CD8-positive, alpha-beta memory T cell (primary cell): Measurements from ENCODE around the gene ICA1. TPM values are rescaled to one million over a fixed set of nuclear protein-coding genes. Genes with fewer than 3 reads are reported as not detected.

ENCODE experiments used
- CTCF ChIA-PET: fragments of 350-600 bp; sonication (Branson Sonifier 250); formaldehyde crosslinking; loops from one replicate; lab custom pipeline; 2021; ENCODE audit warnings: antibody characterized with exemption; lab: Charles Lee
- POLR2A ChIA-PET: fragments of 350-600 bp; sonication (Branson Sonifier 250); formaldehyde crosslinking; loops from one replicate; lab custom pipeline; 2021; ENCODE audit warnings: antibody characterized with exemption; lab: Charles Lee
- DNase-seq, 5 donors: peaks; one replicate each; pipeline versions ENCODE4 v3.0.0 to v3.0.0-alpha.2; 2020 to 2022; ENCODE audit warnings: mixed read lengths in 1 of 5
- H3K27ac ChIP-seq: one replicate; pipeline ENCODE4 v1.7.0; 2013; ENCODE audit warnings: low read depth, mild to moderate bottlenecking, low read length, moderate library complexity
- H3K27me3 ChIP-seq: 2 replicates; pipeline ENCODE4 v1.7.0; 2013; ENCODE audit warnings: low read length, mild to moderate bottlenecking; ENCODE audit not compliant: insufficient read depth, poor library complexity, severe bottlenecking
- H3K36me3 ChIP-seq: 2 replicates; pipeline ENCODE4 v1.7.0; 2013; ENCODE audit warnings: mild to moderate bottlenecking, low read length, moderate library complexity; ENCODE audit not compliant: insufficient read depth
- H3K4me1 ChIP-seq: 2 replicates; pipeline ENCODE4 v1.7.0; 2013; ENCODE audit warnings: mild to moderate bottlenecking, low read length, moderate library complexity; ENCODE audit not compliant: insufficient read depth
- H3K4me3 ChIP-seq: 2 replicates; pipeline ENCODE4 v1.7.0; 2013; ENCODE audit warnings: mild to moderate bottlenecking, low read length
- H3K9me3 ChIP-seq: 2 replicates; pipeline ENCODE4 v1.7.0; 2013; ENCODE audit warnings: mild to moderate bottlenecking, low read length
- H3K27ac Mint-ChIP-seq, 8 donors: one replicate each; pipeline ENCODE4 v1.8.0; 2020 to 2021; ENCODE audit warnings: mixed read lengths in 8 of 8, mild to moderate bottlenecking in 6 of 8, inconsistent platforms in 3 of 8, moderate library complexity in 3 of 8
- H3K27me3 Mint-ChIP-seq, 2 donors: one replicate each; pipeline ENCODE4 v1.8.0; 2020 to 2021; ENCODE audit warnings: mixed read lengths in 2 of 2, mild to moderate bottlenecking in 1 of 2, moderate library complexity in 1 of 2
- H3K36me3 Mint-ChIP-seq, 3 donors: one replicate each; pipeline ENCODE4 v1.8.0; 2020 to 2021; ENCODE audit warnings: mixed read lengths in 3 of 3, inconsistent platforms in 1 of 3, mild to moderate bottlenecking in 1 of 3
- H3K4me1 Mint-ChIP-seq, 3 donors: one replicate each; pipeline ENCODE4 v1.8.0; 2020 to 2021; ENCODE audit warnings: mixed read lengths in 3 of 3, inconsistent platforms in 1 of 3, mild to moderate bottlenecking in 1 of 3
- H3K4me3 Mint-ChIP-seq, 7 donors: one replicate each; pipeline ENCODE4 v1.8.0; 2020 to 2021; ENCODE audit warnings: mixed read lengths in 7 of 7, mild to moderate bottlenecking in 6 of 7, moderate library complexity in 4 of 7, inconsistent platforms in 2 of 7
- H3K9me3 Mint-ChIP-seq, 5 donors: one replicate each; pipeline ENCODE4 v1.8.0; 2020 to 2022; ENCODE audit warnings: mixed read lengths in 5 of 5, mild to moderate bottlenecking in 3 of 5, moderate library complexity in 2 of 5, inconsistent platforms in 1 of 5
- polyA plus RNA-seq: library from polyadenylated mRNA; unstranded; fragments of 300-500 nt; fragmentation: Illumina TruSeq; gene quantifications from one replicate; pipeline ENCODE4 v1.2.3, GENCODE V29; 2021
- total RNA-seq, 2 experiments: library from RNA; stranded (reverse); gene quantifications; one replicate each; pipeline ENCODE4 v1.2.3, GENCODE V29; 2021

Gene ICA1
- total and polyA plus RNA-seq, 3 experiments from 2014 or later = 0.33 to 3.3 (median 0.46) TPM

GRCh38 chr7:8210845-8211724, 50.9 kb downstream of the ICA1 start:
- H3K36me3 Mint-ChIP-seq = no peaks in the 10 kb centered on the region
- POLR2A ChIA-PET = no interaction called here
- no peaks in the 10 kb centered on the region for H3K36me3 ChIP-seq

DNA sequence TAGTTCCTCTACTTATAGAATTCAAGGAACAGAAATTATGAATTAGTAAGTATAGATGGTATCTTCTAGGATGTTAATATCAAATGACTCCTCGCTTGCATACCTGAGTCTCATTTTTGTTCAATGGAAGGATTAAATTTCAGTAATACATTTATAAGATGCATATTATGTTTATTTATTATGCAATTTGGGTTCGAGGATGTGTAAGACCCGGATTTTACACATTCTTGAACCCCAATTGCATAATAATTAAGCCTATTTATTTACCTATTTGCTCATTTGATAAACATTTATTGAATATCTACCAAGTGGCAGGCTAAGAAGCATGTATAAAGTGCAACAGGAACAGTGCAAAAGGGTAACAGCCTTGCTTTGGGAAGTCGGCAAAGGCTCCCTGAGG, 52.6 kb downstream of the ICA1 start:
- H3K36me3 Mint-ChIP-seq = no peaks in the 10 kb centered on the region
- H3K9me3 ChIP-seq = no peaks in the 10 kb centered on the region
- H3K4me1 Mint-ChIP-seq = peaks cover 0 to 1% (median 0%) of the 10 kb centered on the region in 3 donors
- no peaks in the 10 kb centered on the region for H3K27me3 Mint-ChIP-seq
- DNase-seq = no peak
- no peak overlapping the region for H3K4me3 ChIP-seq
- no peak overlapping the region for H3K4me3 Mint-ChIP-seq
- H3K27me3 ChIP-seq = no peaks in the 10 kb centered on the region
- CTCF ChIA-PET = interaction anchor here (1.4 to 2.4 kb wide), 2 partner anchors 8 to 528 kb away, joined by 5 to 6 read pairs; no protein-coding TSS in a partner anchor
- no peaks in the 10 kb centered on the region for H3K4me1 ChIP-seq
- POLR2A ChIA-PET = no interaction called here
- H3K9me3 Mint-ChIP-seq = no peaks in the 10 kb centered on the region
- no peak overlapping the region for H3K27ac Mint-ChIP-seq
- H3K36me3 ChIP-seq = no peaks in the 10 kb centered on the region
- H3K27ac ChIP-seq = no peak overlapping the region

More at GRCh38 chr7:8210845-8211724, 50.9 kb downstream of the ICA1 start:
- no peaks in the 10 kb centered on the region for H3K4me1 ChIP-seq
- H3K27me3 ChIP-seq = no peaks in the 10 kb centered on the region
- DNase-seq = no peak
- no peaks in the 10 kb centered on the region for H3K9me3 ChIP-seq
- CTCF ChIA-PET = no interaction called here
- H3K9me3 Mint-ChIP-seq = no peaks in the 10 kb centered on the region
- H3K27ac ChIP-seq = no peak overlapping the region
- peaks cover 0 to under 1% (median 0%) of the 10 kb centered on the region in 3 donors for H3K4me1 Mint-ChIP-seq
- no peak overlapping the region for H3K4me3 ChIP-seq
- H3K27ac Mint-ChIP-seq = no peak overlapping the region
- H3K4me3 Mint-ChIP-seq = no peak overlapping the region
- H3K27me3 Mint-ChIP-seq = no peaks in the 10 kb centered on the region

- Mint-ChIP-seq H3K4me3 (no peak overlapping the region), H3K27me3 (no peaks in the 10 kb centered on the region), H3K4me1 (peaks cover 0 to 1% (median 0%) of the 10 kb centered on the region in 3 donors), H3K36me3 (no peaks in the 10 kb centered on the region), H3K27ac (no peak overlapping the region), H3K9me3 (no peaks in the 10 kb centered on the region)
- Histone ChIP-seq H3K27me3 (no peaks in the 10 kb centered on the region), H3K9me3 (no peaks in the 10 kb centered on the region), H3K36me3 (no peaks in the 10 kb centered on the region), H3K4me1 (no peaks in the 10 kb centered on the region), H3K27ac (no peak overlapping the region), H3K4me3 (no peak overlapping the region)
- DNase-seq = no peak
- ChIA-PET CTCF (interaction anchor here (1.4 to 2.4 kb wide), 2 partner anchors 9 to 528 kb away, joined by 5 to 6 read pairs; no protein-coding TSS in a partner anchor), POLR2A (no interaction called here)
Measured at GRCh38 chr7:8208816-8209215, 53.2 kb downstream of the ICA1 start.

DNA sequence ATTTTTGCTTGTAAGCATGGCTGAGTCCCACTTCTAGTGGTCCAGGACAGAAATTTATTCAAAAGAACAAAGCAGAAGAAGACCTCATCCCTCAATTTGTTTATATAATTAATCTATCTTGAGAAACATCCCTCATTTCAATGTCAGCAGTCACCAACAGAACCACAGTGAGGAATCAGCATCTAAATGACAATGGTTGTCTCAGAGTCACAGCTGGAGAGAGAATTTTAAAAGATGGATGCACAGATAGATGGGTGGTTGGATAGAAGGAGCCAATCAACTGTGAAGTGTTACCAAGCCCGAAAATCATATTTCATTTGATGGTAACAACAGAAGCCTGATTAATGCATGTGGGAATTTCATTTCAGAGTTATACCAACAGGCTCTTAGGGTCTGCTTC, 55.0 kb downstream of the ICA1 start:
- no peaks in the 10 kb centered on the region for H3K9me3 ChIP-seq
- Mint-ChIP-seq H3K9me3 (no peaks in the 10 kb centered on the region), H3K36me3 (no peaks in the 10 kb centered on the region), H3K4me3 (no peak overlapping the region), H3K27me3 (no peaks in the 10 kb centered on the region), H3K4me1 (peaks cover 3 to 5% (median 4%) of the 10 kb centered on the region in 3 donors), H3K27ac (no peak overlapping the region)
- POLR2A ChIA-PET = no interaction called here
- no peak for DNase-seq
- H3K4me1 ChIP-seq = no peaks in the 10 kb centered on the region
- no peaks in the 10 kb centered on the region for H3K27me3 ChIP-seq
- no peaks in the 10 kb centered on the region for H3K36me3 ChIP-seq
- CTCF ChIA-PET = interaction anchor here (0.6 kb wide), 1 partner anchor 429 kb away, joined by 3 read pairs; no protein-coding TSS in a partner anchor
- H3K27ac ChIP-seq = no peak overlapping the region
- H3K4me3 ChIP-seq = no peak overlapping the region

DNA sequence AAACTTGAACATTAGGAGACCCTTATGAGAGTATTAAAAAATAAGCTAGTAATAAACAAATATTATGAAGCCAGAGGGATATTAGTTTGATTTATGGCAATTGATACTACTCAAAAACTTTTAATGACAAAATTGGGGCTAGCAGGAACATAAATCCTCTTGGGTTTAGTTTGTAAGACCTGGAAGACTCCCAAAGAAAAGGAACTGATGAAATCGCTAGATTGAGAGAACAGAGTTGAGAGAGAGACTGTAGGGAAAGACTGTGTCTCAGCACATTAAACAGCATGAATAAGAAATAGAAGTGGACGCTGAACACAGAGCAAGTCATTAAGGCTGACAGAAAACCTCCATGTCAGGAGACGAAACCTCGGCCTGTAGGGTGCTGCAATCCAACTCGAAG, 56.4 kb downstream of the ICA1 start:
- Histone ChIP-seq H3K4me1 (no peaks in the 10 kb centered on the region), H3K27me3 (no peaks in the 10 kb centered on the region), H3K27ac (no peak overlapping the region), H3K9me3 (no peaks in the 10 kb centered on the region), H3K36me3 (no peaks in the 10 kb centered on the region), H3K4me3 (no peak overlapping the region)
- no peaks in the 10 kb centered on the region for H3K27me3 Mint-ChIP-seq
- ChIA-PET POLR2A (no interaction called here), CTCF (interaction anchor here (1.1 kb wide), 1 partner anchor 9 kb away, joined by 3 read pairs; no protein-coding TSS in a partner anchor)
- H3K4me1 Mint-ChIP-seq = peaks cover 6 to 11% (median 7%) of the 10 kb centered on the region in 3 donors
- H3K36me3 Mint-ChIP-seq = no peaks in the 10 kb centered on the region
- H3K4me3 Mint-ChIP-seq = no peak overlapping the region
- no peaks in the 10 kb centered on the region for H3K9me3 Mint-ChIP-seq
- H3K27ac Mint-ChIP-seq = no peak overlapping the region
- no peak for DNase-seq

DNA sequence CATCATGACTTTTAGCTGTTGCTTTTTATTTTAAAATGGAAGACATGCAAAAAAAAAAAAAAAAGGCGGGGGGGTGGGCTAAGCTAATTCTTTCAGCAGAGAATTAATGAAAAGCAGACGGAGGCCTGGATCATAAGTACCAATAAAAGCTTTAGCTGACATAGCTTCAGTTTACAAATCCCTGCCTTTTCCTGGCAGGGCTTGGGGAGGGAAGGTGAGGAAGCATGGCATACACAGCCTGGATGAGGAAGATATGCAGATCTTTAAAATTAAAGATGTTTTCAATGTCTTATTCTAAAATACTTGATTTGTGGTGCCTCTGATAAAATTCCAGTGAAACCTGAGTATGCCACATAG, 57.0 kb downstream of the ICA1 start:
- no peak overlapping the region for H3K27ac Mint-ChIP-seq
- Histone ChIP-seq H3K4me1 (no peaks in the 10 kb centered on the region), H3K4me3 (no peak overlapping the region), H3K9me3 (no peaks in the 10 kb centered on the region), H3K27me3 (no peaks in the 10 kb centered on the region), H3K36me3 (no peaks in the 10 kb centered on the region), H3K27ac (no peak overlapping the region)
- no peak overlapping the region for H3K4me3 Mint-ChIP-seq
- CTCF ChIA-PET = no interaction called here
- H3K4me1 Mint-ChIP-seq = peaks cover 6 to 13% (median 7%) of the 10 kb centered on the region in 3 donors
- POLR2A ChIA-PET = no interaction called here
- H3K36me3 Mint-ChIP-seq = no peaks in the 10 kb centered on the region
- H3K27me3 Mint-ChIP-seq = no peaks in the 10 kb centered on the region
- H3K9me3 Mint-ChIP-seq = no peaks in the 10 kb centered on the region
- DNase-seq = no peak

DNA sequence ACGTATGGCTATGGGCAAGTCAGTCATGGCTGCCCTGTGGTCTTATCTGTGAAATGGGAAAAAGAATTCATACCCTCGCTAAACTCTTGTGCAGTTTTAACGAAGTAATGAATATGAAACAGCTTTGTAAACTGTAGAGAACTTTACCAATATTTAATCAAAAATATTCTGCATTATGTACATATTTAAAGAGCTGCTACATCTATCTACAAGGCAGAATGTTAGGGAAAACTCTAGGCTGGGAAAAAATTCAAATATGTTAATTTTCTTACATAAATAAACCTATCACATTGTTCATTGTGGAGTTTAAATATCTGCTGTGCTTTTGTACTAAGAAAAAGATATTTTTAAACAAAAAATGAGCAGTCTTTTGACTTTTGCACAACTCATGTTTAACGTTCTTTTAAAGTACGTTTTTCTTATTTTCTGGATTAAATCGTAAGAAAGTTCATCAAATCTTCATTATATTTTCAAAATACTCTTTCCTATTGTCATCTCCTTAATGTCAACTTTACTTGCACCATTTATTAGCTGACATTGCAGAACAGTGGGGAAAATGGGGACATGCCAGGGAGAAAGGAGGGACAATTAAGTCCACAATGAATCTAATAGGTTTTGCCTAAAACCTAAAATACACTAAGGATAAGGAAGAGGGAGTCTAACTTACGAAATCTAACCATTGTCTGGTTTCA, 57.5 kb downstream of the ICA1 start:
- Mint-ChIP-seq H3K36me3 (no peaks in the 10 kb centered on the region), H3K9me3 (no peaks in the 10 kb centered on the region), H3K27ac (no peak overlapping the region), H3K27me3 (no peaks in the 10 kb centered on the region), H3K4me3 (no peak overlapping the region), H3K4me1 (peaks cover 6 to 13% (median 7%) of the 10 kb centered on the region in 3 donors)
- H3K36me3 ChIP-seq = no peaks in the 10 kb centered on the region
- no peaks in the 10 kb centered on the region for H3K9me3 ChIP-seq
- no peak for DNase-seq
- H3K4me3 ChIP-seq = no peak overlapping the region
- no peaks in the 10 kb centered on the region for H3K4me1 ChIP-seq
- CTCF ChIA-PET = no interaction called here
- H3K27me3 ChIP-seq = no peaks in the 10 kb centered on the region
- POLR2A ChIA-PET = interaction anchor here (0.8 kb wide), 1 partner anchor 229 kb away, joined by 4 read pairs; no protein-coding TSS in a partner anchor
- H3K27ac ChIP-seq = no peak overlapping the region
